ENCODE data around the gene SLC35E3.

GRCh38 chr12:68800294-68800693 lies 54.3 kb downstream of the SLC35E3 start:
- TF ChIP-seq, protein P1, sequence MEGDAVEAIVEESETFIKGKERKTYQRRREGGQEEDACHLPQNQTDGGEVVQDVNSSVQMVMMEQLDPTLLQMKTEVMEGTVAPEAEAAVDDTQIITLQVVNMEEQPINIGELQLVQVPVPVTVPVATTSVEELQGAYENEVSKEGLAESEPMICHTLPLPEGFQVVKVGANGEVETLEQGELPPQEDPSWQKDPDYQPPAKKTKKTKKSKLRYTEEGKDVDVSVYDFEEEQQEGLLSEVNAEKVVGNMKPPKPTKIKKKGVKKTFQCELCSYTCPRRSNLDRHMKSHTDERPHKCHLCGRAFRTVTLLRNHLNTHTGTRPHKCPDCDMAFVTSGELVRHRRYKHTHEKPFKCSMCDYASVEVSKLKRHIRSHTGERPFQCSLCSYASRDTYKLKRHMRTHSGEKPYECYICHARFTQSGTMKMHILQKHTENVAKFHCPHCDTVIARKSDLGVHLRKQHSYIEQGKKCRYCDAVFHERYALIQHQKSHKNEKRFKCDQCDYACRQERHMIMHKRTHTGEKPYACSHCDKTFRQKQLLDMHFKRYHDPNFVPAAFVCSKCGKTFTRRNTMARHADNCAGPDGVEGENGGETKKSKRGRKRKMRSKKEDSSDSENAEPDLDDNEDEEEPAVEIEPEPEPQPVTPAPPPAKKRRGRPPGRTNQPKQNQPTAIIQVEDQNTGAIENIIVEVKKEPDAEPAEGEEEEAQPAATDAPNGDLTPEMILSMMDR (IDR thresholded peaks at IDR 0.05; ENCODE audit: low read length) = no peak
- no peak for TF ChIP-seq EZH2 (IDR thresholded peaks at IDR 0.05; ENCODE audit: borderline replicate concordance, low read length)

All from OCI-LY1 (cell line).